ENCODE measurements around the gene WDPCP. TPM values are rescaled to one million over a fixed set of nuclear protein-coding genes. Genes with fewer than 3 reads are reported as not detected.
A peak's percentile ranks its signal among the peaks of the same experiment; 100 is the strongest.

WDPCP gene
- total and polyA plus RNA-seq, 3 donors from 2014 or later, result 8.3 to 23.5 (median 20.1) TPM

DNA sequence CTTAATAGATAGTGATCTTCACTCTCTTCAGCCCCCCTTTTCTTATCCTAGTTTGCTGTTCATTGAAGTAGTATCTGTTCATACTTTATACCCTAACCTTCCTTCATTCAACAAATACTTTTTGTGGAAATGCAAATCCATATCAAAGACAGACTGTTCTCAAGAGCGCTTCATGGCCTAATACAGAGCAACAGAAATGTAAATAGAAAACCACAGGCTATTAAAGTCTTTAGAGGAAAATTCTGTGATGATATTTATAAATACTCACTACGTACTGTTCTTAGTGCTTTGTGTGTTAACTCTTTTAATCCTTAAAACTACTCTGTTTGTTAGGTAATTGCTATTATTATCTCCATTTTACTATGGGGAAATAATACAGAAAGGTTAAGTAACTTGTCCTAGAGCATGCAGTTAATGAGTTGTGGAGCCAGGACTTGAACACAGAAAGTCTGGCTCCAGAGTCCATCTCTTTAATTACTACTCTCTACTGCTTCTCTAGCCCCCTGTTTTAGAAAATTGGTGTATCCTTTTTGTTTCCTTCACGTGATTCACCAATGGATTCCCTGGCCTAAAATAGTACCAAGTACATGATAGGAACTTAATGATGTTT lies 3.4 kb upstream of the WDPCP start:
- intact Hi-C loops (cut with DNase I; ENCODE audit: low total_unique reads), result no loop called here
- Histone ChIP-seq H3K27me3 (no peaks in the 10 kb centered on the region), H3K4me1 (peaks cover 16% of the 10 kb centered on the region), H3K4me3 (no peak overlapping the region), H3K9me3 (no peaks in the 10 kb centered on the region), H3K27ac (no peak overlapping the region), H3K36me3 (ENCODE audit: low read depth, missing control alignments) (no peaks in the 10 kb centered on the region)
- WGBS, 2 donors, result 61 to 75% methylated on average over 3 of the region's 3 CpGs
- TF ChIP-seq, protein P1, sequence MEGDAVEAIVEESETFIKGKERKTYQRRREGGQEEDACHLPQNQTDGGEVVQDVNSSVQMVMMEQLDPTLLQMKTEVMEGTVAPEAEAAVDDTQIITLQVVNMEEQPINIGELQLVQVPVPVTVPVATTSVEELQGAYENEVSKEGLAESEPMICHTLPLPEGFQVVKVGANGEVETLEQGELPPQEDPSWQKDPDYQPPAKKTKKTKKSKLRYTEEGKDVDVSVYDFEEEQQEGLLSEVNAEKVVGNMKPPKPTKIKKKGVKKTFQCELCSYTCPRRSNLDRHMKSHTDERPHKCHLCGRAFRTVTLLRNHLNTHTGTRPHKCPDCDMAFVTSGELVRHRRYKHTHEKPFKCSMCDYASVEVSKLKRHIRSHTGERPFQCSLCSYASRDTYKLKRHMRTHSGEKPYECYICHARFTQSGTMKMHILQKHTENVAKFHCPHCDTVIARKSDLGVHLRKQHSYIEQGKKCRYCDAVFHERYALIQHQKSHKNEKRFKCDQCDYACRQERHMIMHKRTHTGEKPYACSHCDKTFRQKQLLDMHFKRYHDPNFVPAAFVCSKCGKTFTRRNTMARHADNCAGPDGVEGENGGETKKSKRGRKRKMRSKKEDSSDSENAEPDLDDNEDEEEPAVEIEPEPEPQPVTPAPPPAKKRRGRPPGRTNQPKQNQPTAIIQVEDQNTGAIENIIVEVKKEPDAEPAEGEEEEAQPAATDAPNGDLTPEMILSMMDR (IDR thresholded peaks at IDR 0.05), result no peak
- TF ChIP-seq POLR2A (IDR thresholded peaks at IDR 0.05), result no peak
- DNase-seq, result no peak

DNA sequence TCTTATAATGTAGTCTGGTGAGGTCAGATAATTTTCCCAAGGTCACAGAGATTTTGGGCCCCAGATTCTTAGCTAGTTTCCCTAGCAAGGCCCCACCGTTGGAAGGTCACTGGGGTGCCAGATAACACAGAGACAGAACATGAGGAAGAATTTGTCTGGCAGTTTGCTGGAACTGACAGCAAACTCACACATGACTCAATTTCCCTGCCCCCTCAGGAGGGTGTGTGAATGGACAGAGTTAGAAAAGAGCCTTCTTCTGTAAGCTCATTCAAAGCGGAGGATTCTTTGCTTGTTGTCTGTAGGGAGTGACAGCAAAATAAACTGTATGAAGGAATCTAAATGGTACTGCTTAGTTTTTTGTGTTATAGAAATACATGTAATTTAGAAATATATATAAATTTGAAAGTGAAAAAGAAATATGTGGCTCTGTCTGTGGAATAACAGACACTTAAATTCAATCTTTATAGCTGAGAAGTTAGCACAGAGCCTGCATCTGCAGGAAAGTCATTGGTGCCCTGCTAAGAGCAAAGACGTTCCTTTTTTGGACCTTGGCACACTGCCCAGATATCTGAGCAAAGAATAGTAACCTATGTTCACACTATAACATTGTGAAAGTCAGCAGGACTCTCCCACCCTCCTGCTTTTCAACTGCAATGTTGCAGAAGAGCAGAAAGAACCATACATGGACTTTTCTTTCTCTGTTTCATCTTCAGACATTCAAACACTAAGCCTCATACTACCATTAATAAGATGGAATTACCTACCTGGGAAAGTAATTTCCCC lies 2.5 kb upstream of the WDPCP start:
- Histone ChIP-seq H3K4me3 (no peak overlapping the region), H3K9me3 (no peaks in the 10 kb centered on the region), H3K27ac (peak overlapping the region in 1 of 2 donors; percentile 43), H3K36me3 (ENCODE audit: low read depth, missing control alignments) (no peaks in the 10 kb centered on the region), H3K4me1 (peaks cover 16% of the 10 kb centered on the region), H3K27me3 (no peaks in the 10 kb centered on the region)
- intact Hi-C loops (cut with DNase I; ENCODE audit: low total_unique reads), result no loop called here
- 31 to 44% methylated on average over 3 of the region's 3 CpGs for whole genome bisulfite sequencing, 2 donors
- TF ChIP-seq, protein P1 (IDR thresholded peaks at IDR 0.05), result no peak
- no peak for TF ChIP-seq POLR2A (IDR thresholded peaks at IDR 0.05)
- DNase-seq, result peak; percentile 48

DNA sequence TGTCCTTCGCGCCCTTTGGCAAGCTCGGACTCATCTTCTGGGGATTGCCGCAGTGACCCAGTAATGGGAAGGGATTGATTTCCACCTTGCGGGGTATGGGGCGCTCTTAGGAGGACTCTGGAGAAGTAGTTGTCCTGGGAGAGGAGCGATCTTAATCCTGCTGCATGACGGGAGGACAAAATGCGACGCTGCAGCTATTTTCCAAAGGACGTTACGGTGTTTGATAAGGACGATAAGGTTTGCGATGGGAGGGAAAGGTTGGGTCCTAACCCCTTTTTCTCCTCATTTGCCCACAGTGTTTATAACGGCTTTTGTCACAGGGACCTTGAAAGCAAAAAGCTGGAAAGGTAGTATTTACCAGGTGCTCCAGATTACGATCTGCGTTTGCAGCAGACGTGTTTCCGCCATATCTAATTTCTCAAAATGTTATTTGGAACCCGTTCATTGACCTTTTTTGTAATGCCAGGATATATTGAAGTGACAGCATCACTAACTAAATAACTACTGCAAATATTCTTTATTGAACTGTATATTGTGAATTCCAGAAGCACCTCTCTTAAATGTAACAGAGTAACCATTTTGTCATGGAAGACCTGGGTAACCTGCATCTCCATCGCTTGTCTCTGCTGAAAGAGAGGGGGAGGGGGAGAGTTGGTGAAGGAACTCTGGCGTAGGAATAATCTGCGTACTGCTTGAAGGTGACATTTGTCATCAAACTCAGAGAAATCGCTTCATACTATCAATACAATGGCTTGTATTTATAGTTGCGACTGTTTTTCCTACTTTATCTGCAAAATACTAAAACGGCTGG lies 1.1 kb upstream of the WDPCP start:
- 2 to 4% methylated on average over 26 of the region's 26 CpGs for WGBS, 2 donors
- DNase-seq, result no peak
- peaks cover 16% of the 10 kb centered on the region for H3K4me1 ChIP-seq
- intact Hi-C loops (cut with DNase I; ENCODE audit: low total_unique reads), result no loop called here
- H3K27me3 ChIP-seq, result no peaks in the 10 kb centered on the region
- TF ChIP-seq POLR2A (IDR thresholded peaks at IDR 0.05), result no peak
- TF ChIP-seq, protein P1 (IDR thresholded peaks at IDR 0.05), result no peak
- H3K4me3 ChIP-seq, result peak overlapping the region; percentile 90 to 92
- no peaks in the 10 kb centered on the region for H3K36me3 ChIP-seq (ENCODE audit: low read depth, missing control alignments)
- no peaks in the 10 kb centered on the region for H3K9me3 ChIP-seq
- H3K27ac ChIP-seq, result peak overlapping the region; percentile 86

DNA sequence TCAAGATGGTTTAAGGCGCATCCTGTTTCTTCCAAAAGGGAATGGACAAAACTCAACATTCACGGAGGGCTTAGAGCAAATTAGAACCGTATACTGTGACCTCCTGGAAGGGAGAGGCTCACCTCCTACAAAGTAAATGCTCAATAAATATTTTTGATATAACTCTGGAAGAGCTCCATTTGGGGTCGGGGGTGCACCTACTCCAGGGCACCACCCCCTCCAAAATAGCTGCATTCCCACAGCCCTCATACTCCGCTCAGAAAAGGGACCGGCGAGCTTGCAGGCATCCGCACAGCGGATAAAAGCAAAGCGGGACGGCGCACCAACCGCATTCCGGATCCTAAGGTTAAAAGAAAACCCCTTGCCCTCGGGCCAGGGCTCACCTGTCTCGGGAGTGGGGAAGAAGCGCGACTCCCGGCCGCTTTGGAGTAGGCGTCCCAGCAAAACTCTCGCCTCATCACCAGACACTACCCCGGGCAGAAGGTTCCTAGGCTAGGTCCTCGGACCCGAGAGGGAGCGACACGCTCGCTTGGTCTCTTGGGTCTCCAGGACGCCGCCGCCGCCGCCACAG lies 378 bp downstream of the WDPCP start:
- no peaks in the 10 kb centered on the region for H3K9me3 ChIP-seq
- H3K36me3 ChIP-seq (ENCODE audit: low read depth, missing control alignments), result no peaks in the 10 kb centered on the region
- no peak for DNase-seq
- H3K4me3 ChIP-seq, result peak overlapping the region; percentile 90 to 92
- 0 to 1% methylated on average over 6 to 33 of the region's 33 CpGs for WGBS, 2 donors
- TF ChIP-seq, protein P1 (IDR thresholded peaks at IDR 0.05), result no peak
- no peak for TF ChIP-seq POLR2A (IDR thresholded peaks at IDR 0.05)
- intact Hi-C loops (cut with DNase I; ENCODE audit: low total_unique reads), result no loop called here
- peaks cover 16% of the 10 kb centered on the region for H3K4me1 ChIP-seq
- H3K27ac ChIP-seq, result peak overlapping the region; percentile 86 to 92
- H3K27me3 ChIP-seq, result no peaks in the 10 kb centered on the region
